K562 (cell line): ENCODE data around the gene GRIP1. TPM values are rescaled to one million over a fixed set of nuclear protein-coding genes. Genes with fewer than 3 reads are reported as not detected.

Experiments used
- ATAC-seq: fragments of 200-7000 bp; cut with Tn5 transposase; 3 replicates; pipeline ENCODE4 v1.9.1; 2020; ENCODE audit warnings: moderate library complexity
- BruUV-seq: library from RNA; stranded (reverse); fragments of 400-500 nt; replicated peaks from 2 replicates; lab custom pipeline; 2021; lab: Mats Ljungman, UMichigan
- CTCF ChIA-PET: fragments of 300-600 bp; formaldehyde crosslinking; extraction: SDS; loops from one replicate; lab custom pipeline; 2021; ENCODE audit warnings: low intra/inter-chr PET ratio; lab: Yijun Ruan, JAX
- POLR2A ChIA-PET: fragments of 300-600, 350-650 bp; sonication (Branson Sonifier 250); formaldehyde crosslinking; extraction: SDS; loops from one replicate; lab custom pipeline; 2021; ENCODE audit warnings: antibody characterized with exemption, inconsistent platforms; lab: Yijun Ruan, JAX
- DNase-seq, 4 experiments: peaks; one replicate each; pipeline versions ENCODE4 v3.0.0 to v3.0.0-alpha.2; 2011 to 2018; ENCODE audit warnings: low spot score in 3 of 4, mixed read lengths in 3 of 4; ENCODE audit errors: extremely low read depth in 1 of 4
- FAIRE-seq: peaks from 2 replicates; lab custom pipeline; 2011; peaks lifted over from hg19 to GRCh38; lab: Jason Lieb, UNC
- H2AFZ ChIP-seq: 2 replicates; pipeline ENCODE4 v1.6.0; 2011; ENCODE audit warnings: low read depth, low read length, control low read depth, inconsistent platforms
- H3K27ac ChIP-seq: fragments of 200-600 bp; 3 replicates; pipeline ENCODE4 v1.8.0; 2011; ENCODE audit warnings: low read depth, mild to moderate bottlenecking, control low read depth, inconsistent platforms, low read length, moderate library complexity, mixed read lengths; ENCODE audit errors: extremely low read depth
- H3K27me3 ChIP-seq, 2 experiments: fragments of 300-600 bp in 1 of 2; 2 replicates in 1 of 2; 3 replicates in 1 of 2; pipeline versions ENCODE4 v1.6.0 to v1.8.0; 2011; ENCODE audit warnings: inconsistent platforms in 2 of 2, low read length in 2 of 2, mild to moderate bottlenecking in 1 of 2, mixed read lengths in 1 of 2, moderate library complexity in 1 of 2; ENCODE audit not compliant: control insufficient read depth in 2 of 2, insufficient read depth in 2 of 2
- H3K36me3 ChIP-seq: fragments of 300-600 bp; 3 replicates; pipeline ENCODE4 v1.8.0; 2011; ENCODE audit warnings: mild to moderate bottlenecking, low read length, inconsistent platforms; ENCODE audit not compliant: control insufficient read depth, insufficient read depth
- H3K4me1 ChIP-seq, 2 experiments: fragments of 200-600 bp in 1 of 2; replicated peaks in 1 of 2; 2 replicates in 1 of 2; 3 replicates in 1 of 2; pipeline versions ENCODE4 v1.5.1 to v1.8.0; 2011; ENCODE audit warnings: inconsistent platforms in 2 of 2, low read length in 2 of 2, mild to moderate bottlenecking in 1 of 2, mixed read lengths in 1 of 2, moderate library complexity in 1 of 2; ENCODE audit not compliant: control insufficient read depth in 2 of 2, insufficient read depth in 2 of 2
- H3K4me2 ChIP-seq: 2 replicates; pipeline ENCODE4 v1.6.1; 2011; ENCODE audit warnings: low read length, control low read depth, inconsistent platforms, mixed read lengths; ENCODE audit not compliant: insufficient read depth
- H3K4me3 ChIP-seq: fragments of 200-600 bp; sonication (generic), shearing (Covaris generic); 2 replicates; pipeline ENCODE4 v1.5.1; 2016; ENCODE audit warnings: control low read depth, inconsistent platforms
- H3K79me2 ChIP-seq: fragments of 200-600 bp; 3 replicates; pipeline ENCODE4 v1.8.0; 2011; ENCODE audit warnings: low read length, inconsistent platforms; ENCODE audit not compliant: control insufficient read depth, insufficient read depth
- H3K9ac ChIP-seq, 2 experiments: 2 replicates each; pipeline versions ENCODE4 v1.6.0 to v1.6.1; 2011; ENCODE audit warnings: low read depth in 2 of 2, low read length in 2 of 2, control low read depth in 1 of 2, inconsistent platforms in 1 of 2, mild to moderate bottlenecking in 1 of 2, mixed read lengths in 1 of 2; ENCODE audit not compliant: insufficient read depth in 1 of 2
- H3K9me1 ChIP-seq: one replicate; pipeline ENCODE4 v1.6.0; 2011; ENCODE audit warnings: inconsistent platforms, mild to moderate bottlenecking, low read length, moderate library complexity; ENCODE audit not compliant: control insufficient read depth, insufficient read depth
- H3K9me3 ChIP-seq: replicated peaks from 2 replicates; pipeline ENCODE4 v1.5.1; 2011; ENCODE audit warnings: low read depth, low read length, inconsistent platforms; ENCODE audit not compliant: control insufficient read depth, insufficient read depth
- H4K20me1 ChIP-seq: replicated peaks from 2 replicates; pipeline ENCODE4 v1.6.1; 2011; ENCODE audit warnings: low read length, inconsistent platforms, mixed read lengths; ENCODE audit not compliant: control insufficient read depth, insufficient read depth
- CXXC5 ChIP-seq: fragments of 250-450 bp; sonication (Bioruptor Pico); IDR thresholded peaks from 2 replicates; pipeline ENCODE4 v1.8.0; 2022; ENCODE audit warnings: inconsistent platforms, mild to moderate bottlenecking, moderate library complexity
- KLF16 ChIP-seq: IDR thresholded peaks from 2 replicates; pipeline ENCODE4 v1.6.1; 2016; ENCODE audit warnings: antibody characterized with exemption
- MECOM ChIP-seq: fragments of 250-450 bp; sonication (Bioruptor Pico); IDR thresholded peaks from 2 replicates; pipeline ENCODE4 v1.8.0; 2022; ENCODE audit warnings: inconsistent platforms
- NCOA2 ChIP-seq, 2 experiments: fragments of 450-650 bp; IDR thresholded peaks; 2 replicates each; pipeline ENCODE4 v1.6.1; 2018; ENCODE audit warnings: mild to moderate bottlenecking in 2 of 2, moderate library complexity in 1 of 2; ENCODE audit not compliant: partially characterized antibody in 2 of 2
- PHTF2 ChIP-seq: fragments of 250-450 bp; sonication (Bioruptor Pico); IDR thresholded peaks from 2 replicates; pipeline ENCODE4 v1.5.0; 2021; ENCODE audit warnings: mild to moderate bottlenecking
- RAD21 ChIP-seq, 2 experiments: fragments of 250-450 bp in 1 of 2; fragments of 450-650 bp in 1 of 2; sonication (Bioruptor Pico) in 1 of 2; formaldehyde crosslinking in 1 of 2; IDR thresholded peaks in 1 of 2; conservative IDR thresholded peaks in 1 of 2; 2 replicates each; pipeline versions ENCODE4 v1.4.0 to v1.8.0; 2020 to 2022; ENCODE audit warnings: mild to moderate bottlenecking in 2 of 2, moderate library complexity in 1 of 2
- TCF7L2 ChIP-seq: fragments of 150-350 bp; IDR thresholded peaks from 2 replicates; pipeline ENCODE4 v1.6.1; 2016; ENCODE audit warnings: low read depth, mild to moderate bottlenecking, low read length, moderate library complexity
- THAP12 ChIP-seq: fragments of 250-450 bp; sonication (Bioruptor Pico); IDR thresholded peaks from 2 replicates; pipeline ENCODE4 v1.9.0; 2021; ENCODE audit warnings: mild to moderate bottlenecking, inconsistent platforms
- XRCC4 ChIP-seq: IDR thresholded peaks from one replicate; pipeline ENCODE4 v1.6.1; 2011; ENCODE audit not compliant: insufficient read depth, insufficient read length; ENCODE audit errors: extremely low read depth
- ZBTB26 ChIP-seq: fragments of 450-650 bp; formaldehyde crosslinking; IDR thresholded peaks from 2 replicates; pipeline ENCODE4 v1.4.0; 2022; ENCODE audit warnings: missing genetic modification characterization
- ZBTB8A ChIP-seq: fragments of 450-650 bp; IDR thresholded peaks from 2 replicates; pipeline ENCODE4 v1.6.1; 2018; ENCODE audit warnings: mild to moderate bottlenecking, moderate library complexity; ENCODE audit not compliant: partially characterized antibody
- ZBTB9 ChIP-seq: fragments of 450-650 bp; formaldehyde crosslinking; IDR thresholded peaks from 2 replicates; pipeline ENCODE4 v1.4.0; 2020; ENCODE audit warnings: mild to moderate bottlenecking, moderate library complexity
- ZFP30 ChIP-seq: fragments of 250-450 bp; sonication (Bioruptor Pico); IDR thresholded peaks from 2 replicates; pipeline ENCODE4 v1.8.0; 2022; ENCODE audit warnings: moderate library complexity, mild to moderate bottlenecking, inconsistent platforms, borderline replicate concordance
- ZNF146 ChIP-seq: IDR thresholded peaks from one replicate; pipeline ENCODE4 v1.6.1; 2018; ENCODE audit warnings: missing compliant biosample characterization; ENCODE audit not compliant: unreplicated experiment
- ZNF232 ChIP-seq: sonication (generic); formaldehyde crosslinking; IDR thresholded peaks from 2 replicates; pipeline ENCODE4 v1.8.0; 2022; ENCODE audit warnings: mild to moderate bottlenecking, missing genetic modification reagents
- ZNF274 ChIP-seq: IDR thresholded peaks from 2 replicates; pipeline ENCODE4 v1.6.1; 2011; ENCODE audit warnings: low read depth, mild to moderate bottlenecking, low read length, moderate library complexity, borderline replicate concordance
- ZNF551 ChIP-seq: fragments of 250-450 bp; sonication (Bioruptor Pico); IDR thresholded peaks from 2 replicates; pipeline ENCODE4 v1.5.0; 2021; ENCODE audit warnings: mild to moderate bottlenecking, moderate library complexity
- in situ Hi-C: fragments of 300-500 bp; cut with MboI; formaldehyde crosslinking; loops from 4 replicates; pipeline ENCODE4 v1.15.0; 2018; ENCODE audit warnings: inconsistent platforms, mixed read lengths
- intact Hi-C: fragments of 100-400 bp; cut with micrococcal nuclease; formaldehyde crosslinking; loops from 2 replicates; pipeline ENCODE4 v1.14.2; 2022
- polyA plus RNA-seq, 8 experiments: library from polyadenylated mRNA; depleted of rRNA in 4 of 8; stranded (reverse) in 5 of 8; unstranded in 3 of 8; fragments of >200 nt; fragmentation: Nextera tagmentation in 2 of 8; fragmentation: Illumina TruSeq in 1 of 8; extraction: Ambion mirVana in 2 of 8; extraction: Trizol in 1 of 8; gene quantifications; 2 replicates each; pipeline versions ENCODE4 v1.2.1 to v1.2.3, GENCODE V29; 2011 to 2014; ENCODE audit warnings: inconsistent platforms in 1 of 8, missing spikeins in 1 of 8
- total RNA-seq, 7 experiments: library from RNA; depleted of rRNA in 6 of 7; stranded (reverse); fragments of >200 nt in 6 of 7; fragmentation: Illumina TruSeq in 2 of 7; extraction: Trizol in 2 of 7; gene quantifications; 2 replicates each; pipeline versions ENCODE4 v1.2.1 to v1.2.3, GENCODE V29; 2011 to 2021; ENCODE audit warnings: low replicate concordance in 1 of 7

The GRIP1 gene
- total and polyA plus RNA-seq, 9 of the 15 experiments (the other 6 are each of a cell fraction or from before 2014, with no cell fraction given), result 0.28 to 1.2 (median 0.45) TPM

GRCh38 chr12:66668311-66668710, 10.6 kb downstream of the GRIP1 start (continued):
- TF ChIP-seq TCF7L2 (no peak), ZBTB9 (CRISPR knock-in tag) (no peak), ZNF146 (no peak), ZNF274 (no peak)

GRCh38 chr12:66667906-66668305, 11.0 kb downstream of the GRIP1 start:
- H3K9me1 ChIP-seq, result no peaks in the 10 kb centered on the region
- ChIA-PET CTCF (no interaction called here), POLR2A (interaction anchor here (0.6 kb wide), 1 partner anchor 1407 kb away, joined by 4 read pairs; no protein-coding TSS in a partner anchor)
- FAIRE-seq, result no peak
- BruUV-seq, result no TSS peak
- no peaks in the 10 kb centered on the region for H3K36me3 ChIP-seq
- ATAC-seq, result no peak
- no peak overlapping the region for H3K27ac ChIP-seq
- no peaks in the 10 kb centered on the region for H3K79me2 ChIP-seq
- TF ChIP-seq THAP12 (CRISPR knock-in tag), result no peak
- no peak for TF ChIP-seq RAD21 (CRISPR knock-in tag; conservative IDR thresholded peaks at IDR 0.05 in 1 of 2, IDR thresholded peaks at IDR 0.05 in 1 of 2)
- TF ChIP-seq KLF16, result no peak
- TF ChIP-seq ZBTB8A, result no peak
- no peak for TF ChIP-seq ZBTB26 (CRISPR knock-in tag)
- no peak for TF ChIP-seq ZNF232
- no peak for TF ChIP-seq MECOM (CRISPR knock-in tag)
- no peak for TF ChIP-seq ZNF551 (CRISPR knock-in tag)
- TF ChIP-seq NCOA2 (IDR thresholded peaks at IDR 0.05; ENCODE audit: partially characterized antibody in 2 of 2), result no peak
- TF ChIP-seq CXXC5 (CRISPR knock-in tag), result no peak
- TF ChIP-seq XRCC4, result no peak
- TF ChIP-seq PHTF2, result no peak
- TF ChIP-seq ZFP30 (CRISPR knock-in tag), result no peak
- H3K4me3 ChIP-seq, result no peak overlapping the region
- no peak overlapping the region for H2AFZ ChIP-seq
- DNase-seq, result no peak
- H3K4me1 ChIP-seq, result no peaks in the 10 kb centered on the region
- H3K9me3 ChIP-seq, result no peaks in the 10 kb centered on the region
- intact Hi-C loops (no loop called here), in situ Hi-C loops (no loop called here)
- no peaks in the 10 kb centered on the region for H4K20me1 ChIP-seq
- H3K9ac ChIP-seq, result no peak overlapping the region
- H3K4me2 ChIP-seq, result no peak overlapping the region
- no peaks in the 10 kb centered on the region for H3K27me3 ChIP-seq
